Breast epithelium (tissue), 4 donors: ENCODE measurements around the gene INHA. TPM values are rescaled to one million over a fixed set of nuclear protein-coding genes. Genes with fewer than 3 reads are reported as not detected.

Experiments
- DNase-seq, 2 donors: peaks; one replicate each; pipeline ENCODE4 v3.0.0-alpha.2; 2019; ENCODE audit warnings: low spot score in 2 of 2
- H3K27ac ChIP-seq, 2 donors: fragments of 200-600 bp; sonication (generic) in 1 of 2; one replicate each; pipeline ENCODE4 v1.5.1; 2016 to 2019; ENCODE audit warnings: mild to moderate bottlenecking in 1 of 2
- H3K27me3 ChIP-seq, 2 donors: fragments of 200-600 bp; sonication (generic) in 1 of 2; one replicate each; pipeline versions ENCODE4 v1.5.1 to v1.6.0; 2017 to 2019; ENCODE audit warnings: control low read depth in 1 of 2, mild to moderate bottlenecking in 1 of 2
- H3K36me3 ChIP-seq: fragments of 200-600 bp; one replicate; pipeline ENCODE4 v1.5.1; 2019
- H3K4me1 ChIP-seq, 2 donors: fragments of 200-600 bp; sonication (generic); one replicate each; pipeline ENCODE4 v1.5.1; 2016 to 2019; ENCODE audit warnings: control low read depth in 1 of 2
- H3K4me3 ChIP-seq, 3 donors: fragments of 200-600 bp; sonication (generic); 1 replicate in 2 of 3; 2 replicates in 1 of 3; pipeline ENCODE4 v1.5.1; 2016 to 2019; ENCODE audit warnings: mild to moderate bottlenecking in 3 of 3, moderate library complexity in 2 of 3
- H3K9me3 ChIP-seq, 2 donors: fragments of 200-600 bp; sonication (generic) in 1 of 2; one replicate each; pipeline ENCODE4 v1.5.1; 2016 to 2019; ENCODE audit warnings: control low read depth in 1 of 2
- CTCF ChIP-seq, 3 donors: fragments of 450-650 bp; IDR thresholded peaks; one replicate each; pipeline ENCODE4 v1.5.1; 2016 to 2017; ENCODE audit warnings: antibody characterized with exemption in 3 of 3, mild to moderate bottlenecking in 3 of 3, moderate library complexity in 3 of 3
- POLR2A ChIP-seq: fragments of 450-650 bp; IDR thresholded peaks from one replicate; pipeline ENCODE4 v1.6.1; 2016; ENCODE audit warnings: antibody characterized with exemption, mild to moderate bottlenecking, moderate library complexity
- POLR2AphosphoS5 ChIP-seq, 3 donors: sonication (generic); formaldehyde crosslinking; IDR thresholded peaks; one replicate each; pipeline ENCODE4 v1.6.1; 2017; ENCODE audit warnings: antibody characterized with exemption in 3 of 3
- intact Hi-C: fragments of 100-400 bp; cut with DNase I; formaldehyde crosslinking; loops from one replicate; pipeline ENCODE4 v1.15.1; 2023; ENCODE audit warnings: low total_unique reads
- total RNA-seq, 3 donors: library from RNA; depleted of rRNA; stranded (reverse); fragments of >200 nt; gene quantifications; one replicate each; pipeline ENCODE4 v1.1.0, GENCODE V29; 2016

Gene INHA
- total RNA-seq, 3 donors from 2014 or later: 0.64 to 0.73 TPM; not detected in 1

DNA sequence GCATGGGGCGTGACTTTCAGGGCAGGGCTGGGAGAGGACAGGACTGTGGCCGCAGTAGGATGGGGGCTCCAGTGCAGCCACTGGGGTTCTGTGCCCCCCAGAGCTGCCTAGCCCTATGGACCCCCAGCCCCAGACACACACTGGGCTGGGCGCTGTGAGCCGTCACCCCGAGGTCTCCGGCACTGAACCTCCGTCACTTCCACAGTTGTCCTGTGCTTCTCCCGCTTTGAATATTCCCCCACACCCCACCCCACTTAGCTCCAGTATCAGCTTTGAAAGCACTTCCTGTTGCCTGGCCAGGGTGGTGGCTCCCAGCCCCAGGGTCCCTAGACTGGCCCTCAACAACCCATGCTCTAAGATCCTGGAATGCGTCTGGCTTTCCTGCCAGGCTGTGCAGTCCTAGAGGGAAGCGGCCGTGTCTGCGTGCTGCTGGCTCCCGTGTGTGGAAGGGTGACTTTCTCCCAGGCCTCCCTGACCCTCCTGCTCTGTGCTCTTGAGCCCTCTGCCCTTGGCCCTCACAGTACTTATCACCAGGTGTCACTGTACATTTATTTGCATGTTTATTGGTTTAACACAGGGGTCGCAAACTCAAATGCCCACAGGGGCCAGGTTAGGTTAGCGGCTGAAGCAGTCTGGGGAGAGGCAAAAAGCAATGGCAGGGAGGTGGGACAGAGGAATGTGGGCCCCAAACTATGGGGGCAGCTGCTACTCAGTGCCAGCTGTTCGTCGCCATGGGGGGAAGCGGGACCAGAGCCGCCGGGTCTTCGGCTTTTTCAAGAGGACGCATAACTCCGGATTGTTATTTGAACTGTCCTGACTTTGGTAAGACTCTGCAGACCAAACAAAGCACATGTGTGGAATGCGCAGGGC, 10.7 kb upstream of the INHA start:
- Histone ChIP-seq H3K27ac (no peak overlapping the region), H3K27me3 (no peaks in the 10 kb centered on the region), H3K9me3 (no peaks in the 10 kb centered on the region), H3K4me3 (no peak overlapping the region), H3K36me3 (no peaks in the 10 kb centered on the region), H3K4me1 (no peaks in the 10 kb centered on the region)
- DNase-seq: no peak
- intact Hi-C loops: no loop called here
- TF ChIP-seq CTCF (IDR thresholded peaks at IDR 0.05) (no peak), POLR2AphosphoS5 (IDR thresholded peaks at IDR 0.05) (no peak)

GRCh38 chr2:219562049-219563020, 9.8 kb upstream of the INHA start:
- DNase-seq: no peak
- intact Hi-C loops: no loop called here

GRCh38 chr2:219563271-219563928, 8.7 kb upstream of the INHA start:
- Histone ChIP-seq H3K27me3 (no peaks in the 10 kb centered on the region), H3K4me3 (no peak overlapping the region), H3K27ac (no peak overlapping the region), H3K36me3 (no peaks in the 10 kb centered on the region), H3K4me1 (no peaks in the 10 kb centered on the region), H3K9me3 (no peaks in the 10 kb centered on the region)
- intact Hi-C loops: no loop called here
- TF ChIP-seq POLR2AphosphoS5 (IDR thresholded peaks at IDR 0.05) (no peak), CTCF (IDR thresholded peaks at IDR 0.05) (no peak), POLR2A (no peak)
- no peak for DNase-seq

More at GRCh38 chr2:219562049-219563020, 9.8 kb upstream of the INHA start:
- Histone ChIP-seq H3K4me3 (no peak overlapping the region), H3K27me3 (no peaks in the 10 kb centered on the region), H3K9me3 (no peaks in the 10 kb centered on the region), H3K4me1 (no peaks in the 10 kb centered on the region), H3K36me3 (no peaks in the 10 kb centered on the region), H3K27ac (no peak overlapping the region)
- TF ChIP-seq POLR2A (no peak), POLR2AphosphoS5 (IDR thresholded peaks at IDR 0.05) (no peak), CTCF (IDR thresholded peaks at IDR 0.05) (no peak)

GRCh38 chr2:219565130-219566080, 6.7 kb upstream of the INHA start:
- intact Hi-C loops: no loop called here
- no peaks in the 10 kb centered on the region for H3K4me1 ChIP-seq
- H3K9me3 ChIP-seq: no peaks in the 10 kb centered on the region
- no peak for DNase-seq
- H3K36me3 ChIP-seq: no peaks in the 10 kb centered on the region
- no peak overlapping the region for H3K27ac ChIP-seq
- TF ChIP-seq POLR2AphosphoS5 (IDR thresholded peaks at IDR 0.05) (no peak), CTCF (IDR thresholded peaks at IDR 0.05) (no peak), POLR2A (no peak)
- H3K27me3 ChIP-seq: no peaks in the 10 kb centered on the region
- H3K4me3 ChIP-seq: no peak overlapping the region
